Amniotic epithelial cell (primary cell): ENCODE measurements around the gene KIAA0825.

Source experiments
- DNase-seq: peaks from one replicate; pipeline ENCODE4 v3.0.0-alpha.2; 2010; ENCODE audit warnings: low read depth

The KIAA0825 gene

DNA sequence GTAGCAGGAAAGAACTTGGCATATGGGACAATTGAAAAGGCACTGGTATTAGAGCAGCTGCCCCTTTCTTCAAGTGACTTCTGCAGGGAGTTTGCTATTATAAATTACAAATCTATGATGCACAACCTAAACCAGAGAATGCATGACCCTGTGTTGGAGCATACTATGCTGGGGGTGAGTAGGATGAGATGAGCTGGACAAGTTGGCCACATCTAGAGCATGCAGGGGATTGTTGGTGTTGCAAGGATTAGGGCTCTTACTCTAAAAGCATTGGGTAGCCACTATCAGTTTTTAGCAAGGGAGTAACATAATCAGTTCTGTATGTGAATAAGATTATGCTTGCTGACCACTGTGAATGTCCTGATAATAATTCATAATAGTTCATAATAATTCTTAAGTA, 186.7 kb downstream of the KIAA0825 start:
- DNase-seq: peak; percentile 72

DNA sequence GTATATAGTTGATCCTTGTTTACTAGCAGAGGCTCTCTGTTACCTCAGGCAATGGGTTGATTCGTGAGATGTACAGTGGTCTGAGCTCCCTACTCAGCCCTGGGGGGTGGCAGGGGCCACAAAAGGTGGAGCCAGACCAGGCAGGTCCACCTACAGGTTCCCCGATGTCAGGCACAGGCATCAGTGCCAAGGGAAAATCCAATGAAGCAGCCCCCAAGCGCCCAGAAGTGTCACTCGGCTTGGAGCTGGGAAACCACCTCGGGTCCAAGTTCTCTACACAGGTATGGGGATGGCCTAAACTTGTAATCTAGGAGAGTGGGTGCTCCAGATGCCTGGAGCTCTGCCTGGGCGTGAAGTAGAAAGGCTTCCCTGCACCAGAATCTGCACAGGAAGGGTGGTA, 188.8 kb downstream of the KIAA0825 start:
- no peak for DNase-seq

- no peak for DNase-seq
Measured at GRCh38 chr5:94425396-94425795, 193.0 kb downstream of the KIAA0825 start.

DNA sequence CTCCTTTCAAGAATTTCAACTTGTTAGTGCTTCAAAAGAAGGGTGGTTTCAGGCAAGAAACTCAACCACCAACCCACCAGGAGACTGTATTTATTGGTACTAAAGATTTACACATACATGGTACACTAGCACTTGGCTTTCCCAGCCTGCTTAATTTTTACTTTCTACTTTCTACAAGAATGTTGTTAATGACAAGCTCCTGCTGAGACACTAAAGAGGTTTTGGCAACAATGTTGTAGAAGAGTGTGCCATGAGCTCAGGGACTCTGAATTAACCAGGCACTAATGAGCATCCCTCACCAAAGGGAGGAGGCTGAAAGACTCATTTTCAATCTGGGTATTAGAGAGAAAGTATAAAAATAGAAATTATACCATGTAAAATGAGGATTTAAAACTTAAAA, 195.0 kb downstream of the KIAA0825 start:
- DNase-seq: no peak

DNA sequence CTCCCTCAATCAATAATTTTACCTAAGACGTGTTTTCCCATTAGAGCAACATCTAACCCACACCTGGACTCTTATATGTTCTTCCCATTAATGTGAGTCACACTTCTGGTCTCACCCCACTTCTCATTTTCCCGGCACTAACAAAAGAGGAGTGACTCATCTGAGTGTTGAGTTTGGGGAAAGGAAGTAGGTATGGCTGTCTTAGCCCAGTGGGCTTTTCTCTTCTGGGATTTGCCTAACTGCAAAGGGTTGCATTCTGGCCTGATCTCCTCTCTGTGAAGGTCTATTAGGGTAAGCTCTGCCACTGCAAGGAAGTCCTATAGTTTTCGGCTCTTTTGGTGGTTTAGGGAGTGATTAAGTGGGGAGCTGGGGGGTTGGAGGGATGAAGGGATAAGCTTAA, 195.6 kb downstream of the KIAA0825 start:
- DNase-seq: peak; percentile 40

DNA sequence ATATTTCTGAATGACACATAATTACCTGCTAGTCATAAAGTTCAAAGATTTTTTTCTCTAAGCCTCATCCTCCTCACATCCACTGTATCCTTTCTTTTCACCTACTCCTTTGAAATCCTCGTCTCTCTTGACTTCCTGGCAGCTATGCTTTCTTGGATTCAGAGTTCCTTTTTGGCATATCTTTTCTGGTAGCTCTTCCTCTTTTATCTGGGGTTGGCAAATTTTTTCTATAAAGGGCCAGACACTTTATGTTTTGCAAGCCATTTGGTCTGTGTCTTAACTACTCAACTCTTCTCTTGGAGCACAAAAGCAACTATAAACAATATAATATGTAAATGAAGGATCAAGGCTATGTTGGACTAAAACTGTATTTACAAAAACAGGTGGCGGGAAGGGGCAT, 197.5 kb downstream of the KIAA0825 start:
- no peak for DNase-seq

- no peak for DNase-seq
Measured at GRCh38 chr5:94415798-94416197, 202.6 kb downstream of the KIAA0825 start.

DNA sequence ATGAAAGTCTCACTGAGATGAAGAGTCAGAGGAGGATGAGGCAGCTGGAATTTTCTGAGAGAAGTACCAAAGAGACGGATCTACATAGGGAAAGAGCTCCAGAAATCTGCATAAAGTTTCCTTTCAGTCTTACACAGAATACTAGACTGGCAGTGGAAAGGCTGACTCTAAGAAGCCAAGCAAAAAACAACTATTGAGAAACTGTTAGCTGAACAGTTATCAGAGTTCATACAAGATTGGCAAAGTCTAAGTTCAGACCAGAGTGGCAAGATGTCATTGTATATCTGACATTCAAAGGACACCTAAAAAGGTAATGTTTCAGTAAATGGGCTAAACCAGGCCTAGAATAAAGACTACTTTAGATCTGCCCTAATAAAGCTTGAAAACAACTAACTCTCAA, 209.0 kb downstream of the KIAA0825 start:
- no peak for DNase-seq

GRCh38 chr5:94407023-94407422, 211.4 kb downstream of the KIAA0825 start:
- peak; percentile 27 for DNase-seq

GRCh38 chr5:94403483-94403882, 214.9 kb downstream of the KIAA0825 start:
- DNase-seq: no peak

- DNase-seq: no peak
Measured at GRCh38 chr5:94402096-94402495, 216.3 kb downstream of the KIAA0825 start.

- no peak for DNase-seq
Measured at GRCh38 chr5:94397508-94397907, 220.9 kb downstream of the KIAA0825 start.

- no peak for DNase-seq
Measured at GRCh38 chr5:94396687-94397086, 221.7 kb downstream of the KIAA0825 start.

DNA sequence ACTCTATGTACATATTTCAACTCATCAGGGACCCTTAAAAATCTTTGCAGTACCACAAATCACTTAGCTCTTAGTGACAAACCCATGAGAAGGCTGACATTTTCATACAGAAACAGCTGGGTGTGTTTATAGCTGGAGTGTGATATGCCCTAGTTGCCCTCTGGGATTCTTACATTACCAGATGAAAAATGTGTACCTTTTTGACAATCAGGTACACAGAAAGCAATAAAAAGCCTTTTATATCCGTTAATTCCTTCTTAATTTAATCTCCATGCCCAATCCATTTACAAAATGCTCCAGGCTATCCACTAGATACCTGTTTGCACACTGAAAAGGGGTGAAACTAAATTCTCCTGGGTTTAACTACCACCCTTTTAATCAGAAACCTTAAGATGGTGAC, 222.9 kb downstream of the KIAA0825 start:
- no peak for DNase-seq

- no peak for DNase-seq
Measured at GRCh38 chr5:94391996-94392395, 226.4 kb downstream of the KIAA0825 start.

GRCh38 chr5:94389515-94389899, 228.9 kb downstream of the KIAA0825 start:
- DNase-seq: no peak

DNA sequence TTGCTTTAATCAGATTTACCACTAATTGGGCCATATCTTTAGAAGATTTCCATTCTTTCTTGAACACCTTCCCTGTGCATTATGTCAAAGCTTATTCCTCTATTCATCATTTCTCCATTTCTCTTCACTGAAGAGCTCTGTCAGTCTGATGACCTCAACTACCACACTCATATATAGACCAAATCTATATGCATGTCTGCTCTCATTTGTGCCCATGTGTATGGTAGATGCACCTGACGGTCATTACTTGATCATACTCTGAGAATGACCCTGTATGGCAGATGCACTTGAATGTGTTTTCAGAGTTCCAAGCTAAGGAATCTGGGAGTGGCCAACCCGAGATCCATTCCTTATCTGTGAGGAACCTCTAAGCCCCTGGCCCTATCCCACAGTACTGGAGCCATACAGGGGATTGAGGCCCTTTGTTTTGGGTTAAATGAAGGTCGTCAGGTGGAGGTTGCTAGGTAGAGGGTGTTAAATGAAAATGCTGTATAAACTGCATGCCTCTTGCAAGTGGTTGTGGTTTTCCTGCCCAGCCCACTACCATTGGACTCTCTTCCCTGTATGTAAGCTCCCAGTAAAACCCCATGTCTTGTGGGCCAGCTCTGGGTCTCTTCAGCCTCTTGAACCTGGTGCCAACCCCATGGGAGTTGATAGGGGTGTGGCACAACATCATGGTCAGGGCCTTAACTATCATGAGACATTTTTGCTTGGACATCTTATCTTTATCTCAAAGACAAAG, 229.5 kb downstream of the KIAA0825 start:
- DNase-seq: no peak

- DNase-seq: no peak
Measured at GRCh38 chr5:94385767-94386166, 232.6 kb downstream of the KIAA0825 start.

- DNase-seq: no peak
Measured at GRCh38 chr5:94378062-94378461, 240.3 kb downstream of the KIAA0825 start.

DNA sequence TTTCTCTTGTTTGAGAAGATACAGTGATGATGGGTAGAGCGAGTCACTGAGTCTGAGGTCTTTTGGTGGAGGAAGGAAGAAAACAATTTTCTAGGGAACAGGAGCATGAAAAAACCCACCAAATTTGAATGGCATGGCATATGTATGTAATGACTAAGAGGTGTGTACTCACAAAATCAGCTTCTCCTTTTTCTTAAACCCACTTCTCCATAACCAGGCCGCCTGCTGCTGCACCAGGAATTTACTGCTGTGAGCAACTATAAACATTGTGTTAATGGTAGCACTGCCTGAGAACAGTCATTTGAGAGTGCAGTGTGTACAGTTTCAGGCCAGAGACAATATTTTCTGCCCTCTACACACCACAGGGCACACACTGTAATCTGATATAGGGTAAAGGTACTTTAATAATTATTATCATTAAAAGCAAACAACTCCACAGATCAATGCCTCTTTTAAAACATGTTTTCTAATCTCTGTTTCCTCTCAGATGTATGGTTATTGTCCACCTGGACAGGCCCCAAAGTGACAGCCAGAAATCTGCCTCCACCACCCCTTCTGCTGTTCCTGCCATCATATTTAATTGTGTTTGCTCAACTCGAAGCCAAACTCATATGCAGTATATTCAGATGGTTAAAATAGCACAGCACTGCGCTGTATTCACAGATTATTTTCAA, 241.6 kb downstream of the KIAA0825 start:
- DNase-seq: no peak

DNA sequence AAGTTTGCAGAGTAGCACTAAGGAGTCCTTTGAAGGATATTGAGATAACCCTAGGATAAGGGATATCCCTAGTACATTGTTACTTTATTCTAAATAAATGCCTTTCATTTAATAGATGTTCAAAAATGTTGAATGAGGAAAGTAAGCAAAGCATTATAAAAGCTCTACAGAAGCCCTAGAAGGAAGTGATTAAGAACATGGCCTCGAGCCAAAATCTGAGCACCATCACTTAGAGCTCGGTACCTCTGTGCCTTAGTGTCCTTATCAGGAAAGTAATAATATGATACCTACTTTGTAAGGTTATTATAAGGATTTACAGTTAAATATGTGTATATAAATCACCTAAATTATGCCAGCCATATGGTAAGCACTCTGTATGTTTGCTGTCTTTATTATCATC, 242.6 kb downstream of the KIAA0825 start:
- DNase-seq: peak; percentile 3

DNA sequence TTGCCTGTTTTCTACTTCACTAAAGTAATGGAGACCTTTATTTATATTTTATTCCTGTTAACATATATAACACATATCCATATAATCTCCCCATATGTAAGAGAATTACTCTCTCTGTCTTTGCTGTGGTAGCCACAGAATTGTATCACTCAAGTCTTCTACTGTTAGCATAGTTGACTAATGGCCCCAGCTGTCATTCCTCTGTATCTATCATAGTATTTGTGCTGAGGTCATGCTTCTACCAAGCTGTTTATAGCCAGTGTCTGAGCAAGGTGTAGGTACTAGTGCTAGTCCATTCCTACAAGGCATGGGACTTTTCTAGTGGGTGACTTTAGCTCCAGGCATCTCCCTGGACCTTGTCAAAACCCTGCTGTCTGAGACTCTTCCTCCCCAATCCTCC, 244.1 kb downstream of the KIAA0825 start:
- no peak for DNase-seq

GRCh38 chr5:94367900-94368299, 250.5 kb downstream of the KIAA0825 start:
- no peak for DNase-seq

- DNase-seq: no peak
Measured at GRCh38 chr5:94366811-94367210, 251.6 kb downstream of the KIAA0825 start.
